Tibial nerve (tissue), 4 donors: Measurements from ENCODE around the gene CIZ1.

Experiments
- CTCF ChIP-seq, 5 experiments: fragments of 200-600 bp in 3 of 5; fragments of 450-650 bp in 2 of 5; sonication (generic) in 3 of 5; IDR thresholded peaks; one replicate each; pipeline ENCODE4 v1.5.1; 2016 to 2019; ENCODE audit warnings: antibody characterized with exemption in 5 of 5, mild to moderate bottlenecking in 3 of 5, moderate library complexity in 2 of 5
- EP300 ChIP-seq, 2 donors: sonication (generic); formaldehyde crosslinking; IDR thresholded peaks; one replicate each; pipeline ENCODE4 v1.6.1; 2017; ENCODE audit warnings: antibody characterized with exemption in 2 of 2, mild to moderate bottlenecking in 1 of 2
- POLR2A ChIP-seq, 2 donors: fragments of 450-650 bp; IDR thresholded peaks; one replicate each; pipeline ENCODE4 v1.6.1; 2017; ENCODE audit warnings: antibody characterized with exemption in 2 of 2, mild to moderate bottlenecking in 2 of 2, moderate library complexity in 2 of 2

GRCh38 chr9:128152133-128153059 is 39.0 kb downstream of the CIZ1 start:
- no peak for TF ChIP-seq CTCF (IDR thresholded peaks at IDR 0.05)
- TF ChIP-seq EP300 (IDR thresholded peaks at IDR 0.05): no peak
- TF ChIP-seq POLR2A (IDR thresholded peaks at IDR 0.05): no peak
